Measurements from ENCODE around the gene SPPL2B. TPM values are rescaled to one million over a fixed set of nuclear protein-coding genes. Genes with fewer than 3 reads are reported as not detected.

Gene SPPL2B
- total and polyA plus RNA-seq, 4 donors: 9.5 to 34.6 (median 21.4) TPM

DNA sequence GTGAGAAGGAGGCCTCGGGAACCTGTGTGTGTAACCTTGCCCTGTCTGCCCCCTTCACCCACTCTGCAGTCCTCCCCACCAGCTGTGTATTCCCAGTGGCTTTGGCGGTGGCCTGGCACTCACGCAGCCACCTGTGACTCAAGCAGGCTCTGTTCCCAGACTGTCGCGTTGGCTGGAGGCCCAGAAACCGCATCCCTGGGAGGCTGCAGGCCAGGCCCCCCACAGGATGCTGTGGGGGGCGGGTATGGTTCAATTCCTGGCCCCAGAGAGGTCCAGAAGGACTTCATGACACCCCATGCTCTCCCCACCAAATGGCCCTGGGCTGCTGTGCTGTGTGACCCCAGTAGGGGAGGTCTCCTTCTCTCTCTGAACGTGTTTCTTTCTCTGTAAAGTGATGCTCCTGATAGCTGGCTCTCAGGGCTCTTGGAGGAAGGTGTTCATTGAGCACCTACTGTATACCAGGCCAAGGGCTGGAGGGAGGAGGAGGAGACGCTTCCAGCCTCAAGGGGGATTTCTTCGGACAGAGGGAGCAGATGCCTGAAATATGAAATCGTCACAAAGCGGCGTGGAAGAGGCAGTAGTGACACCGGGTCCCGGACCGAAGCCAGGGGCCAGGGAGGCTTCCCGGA is 18.6 kb upstream of the SPPL2B start:
- peaks cover 0 to 4% (median 3%) of the 10 kb centered on the region in 4 donors for H3K27me3 ChIP-seq (ENCODE audit: control insufficient read depth in 4 of 4, insufficient read depth in 4 of 4, low read length in 3 of 4)
- DNase-seq (ENCODE audit: low spot score): no peak
- no peak for TF ChIP-seq YY1 (IDR thresholded peaks at IDR 0.05)
- no peak overlapping the region for H3K9ac ChIP-seq (ENCODE audit: low read depth in 1 of 2, low read length in 2 of 2)
- no peaks in the 10 kb centered on the region for H3K9me3 ChIP-seq (ENCODE audit: control insufficient read depth in 4 of 4, low read length in 3 of 4)
- H3K4me1 ChIP-seq (ENCODE audit: control insufficient read depth in 4 of 4, insufficient read depth in 4 of 4, low read length in 3 of 4): peaks cover 0 to 3% (median under 1%) of the 10 kb centered on the region in 4 donors
- WGBS: 55% methylated on average over 17 of the region's 17 CpGs
- H3K36me3 ChIP-seq (ENCODE audit: control insufficient read depth in 4 of 4, insufficient read depth in 3 of 4, low read depth in 1 of 4, low read length in 3 of 4): no peaks in the 10 kb centered on the region
- no peak overlapping the region for H3K27ac ChIP-seq (ENCODE audit: low read depth in 1 of 2, low read length in 2 of 2)
- no peak overlapping the region for H3K4me3 ChIP-seq (ENCODE audit: low read depth in 1 of 3, low read length in 3 of 3)

DNA sequence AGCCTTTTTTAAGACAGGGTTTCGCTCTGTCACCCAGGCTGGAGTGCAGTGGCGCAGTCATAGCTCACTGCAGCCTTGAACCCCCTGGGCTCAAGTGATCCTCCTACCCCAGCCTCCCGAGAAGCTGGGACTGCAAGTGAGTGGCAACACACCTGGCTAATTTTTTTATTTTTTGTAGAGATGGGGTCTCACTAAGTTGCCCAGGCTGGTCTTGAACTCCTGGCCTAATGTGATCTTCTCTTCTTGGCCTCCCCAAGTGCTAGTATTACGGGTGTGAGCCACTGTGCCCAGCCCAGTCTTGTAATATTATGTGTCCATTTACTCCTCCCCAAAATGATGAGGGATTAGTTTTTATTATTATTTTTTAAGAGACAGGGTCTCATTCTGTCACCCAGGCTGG is 17.4 kb upstream of the SPPL2B start:
- H3K4me1 ChIP-seq (ENCODE audit: control insufficient read depth in 4 of 4, insufficient read depth in 4 of 4, low read length in 3 of 4): peaks cover 0 to 8% (median 3%) of the 10 kb centered on the region in 4 donors
- no peak for DNase-seq (ENCODE audit: low spot score)
- no peak overlapping the region for H3K9ac ChIP-seq (ENCODE audit: low read depth in 1 of 2, low read length in 2 of 2)
- 92% methylated on average over 4 of the region's 4 CpGs for WGBS
- H3K27ac ChIP-seq (ENCODE audit: low read depth in 1 of 2, low read length in 2 of 2): no peak overlapping the region
- no peak overlapping the region for H3K4me3 ChIP-seq (ENCODE audit: low read depth in 1 of 3, low read length in 3 of 3)
- TF ChIP-seq ATF3 (IDR thresholded peaks at IDR 0.05) (no peak), ZBTB33 (IDR thresholded peaks at IDR 0.05) (no peak), FOXA2 (IDR thresholded peaks at IDR 0.05) (no peak), JUND (IDR thresholded peaks at IDR 0.05) (no peak), GABPA (IDR thresholded peaks at IDR 0.05 in 1 of 2, conservative IDR thresholded peaks at IDR 0.05 in 1 of 2) (no peak), RAD21 (IDR thresholded peaks at IDR 0.05) (no peak), SP1 (IDR thresholded peaks at IDR 0.05) (no peak), TAF1 (conservative IDR thresholded peaks at IDR 0.05) (no peak)
- peaks cover 0 to 4% (median 3%) of the 10 kb centered on the region in 4 donors for H3K27me3 ChIP-seq (ENCODE audit: control insufficient read depth in 4 of 4, insufficient read depth in 4 of 4, low read length in 3 of 4)
- no peaks in the 10 kb centered on the region for H3K9me3 ChIP-seq (ENCODE audit: control insufficient read depth in 4 of 4, low read length in 3 of 4)
- no peaks in the 10 kb centered on the region for H3K36me3 ChIP-seq (ENCODE audit: control insufficient read depth in 4 of 4, insufficient read depth in 3 of 4, low read depth in 1 of 4, low read length in 3 of 4)

DNA sequence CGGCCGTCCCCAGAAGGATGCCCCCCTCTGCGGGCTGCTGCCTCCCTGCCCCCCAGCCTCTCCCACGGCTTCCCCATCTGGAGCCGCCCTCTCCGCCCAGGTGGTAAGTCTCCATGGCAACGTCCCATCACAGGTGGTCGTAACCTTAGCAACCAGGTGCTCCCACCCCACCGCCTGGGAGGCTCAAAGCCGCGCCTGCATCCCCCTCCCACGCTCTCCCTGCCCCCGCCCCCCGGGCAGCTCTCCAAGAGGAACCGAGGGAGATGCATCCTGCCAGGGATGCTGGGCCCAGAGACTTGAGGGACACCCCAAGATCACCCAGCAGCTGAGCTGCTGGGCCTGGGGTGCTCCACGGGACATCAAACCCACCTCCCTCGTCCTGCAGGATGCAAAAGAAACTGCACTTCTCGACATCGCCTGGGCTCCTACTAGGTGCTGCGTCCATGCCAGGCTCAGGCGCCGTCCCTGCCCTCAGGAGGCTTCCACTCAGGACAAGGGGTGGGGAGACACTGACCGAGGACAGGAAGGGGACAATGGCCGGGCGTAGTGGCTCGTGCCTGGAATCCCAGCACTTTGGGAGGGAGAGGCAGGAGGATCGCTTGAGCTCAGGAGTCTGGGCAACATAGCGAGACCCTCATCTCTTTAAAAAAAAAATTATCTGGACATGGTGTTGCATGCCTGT is 15.5 kb upstream of the SPPL2B start:
- no peak for DNase-seq (ENCODE audit: low spot score)
- TF ChIP-seq FOXA2 (IDR thresholded peaks at IDR 0.05) (no peak), GABPA (IDR thresholded peaks at IDR 0.05 in 1 of 2, conservative IDR thresholded peaks at IDR 0.05 in 1 of 2) (no peak), ATF3 (IDR thresholded peaks at IDR 0.05) (no peak), SP1 (IDR thresholded peaks at IDR 0.05) (no peak), HNF4G (IDR thresholded peaks at IDR 0.05) (no peak), FOXA1 (IDR thresholded peaks at IDR 0.05) (no peak), RXRA (IDR thresholded peaks at IDR 0.05) (no peak), TAF1 (conservative IDR thresholded peaks at IDR 0.05) (no peak), YY1 (IDR thresholded peaks at IDR 0.05) (no peak), NR2F2 (IDR thresholded peaks at IDR 0.05) (no peak), JUND (IDR thresholded peaks at IDR 0.05) (no peak), RAD21 (IDR thresholded peaks at IDR 0.05) (no peak), CTCF (IDR thresholded peaks at IDR 0.05; ENCODE audit: low read depth, low read length, missing input control) (no peak), HNF4A (conservative IDR thresholded peaks at IDR 0.05) (no peak)
- TF ChIP-seq, protein P1, sequence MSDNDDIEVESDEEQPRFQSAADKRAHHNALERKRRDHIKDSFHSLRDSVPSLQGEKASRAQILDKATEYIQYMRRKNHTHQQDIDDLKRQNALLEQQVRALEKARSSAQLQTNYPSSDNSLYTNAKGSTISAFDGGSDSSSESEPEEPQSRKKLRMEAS (IDR thresholded peaks at IDR 0.05): no peak
- TF ChIP-seq, protein P2, sequence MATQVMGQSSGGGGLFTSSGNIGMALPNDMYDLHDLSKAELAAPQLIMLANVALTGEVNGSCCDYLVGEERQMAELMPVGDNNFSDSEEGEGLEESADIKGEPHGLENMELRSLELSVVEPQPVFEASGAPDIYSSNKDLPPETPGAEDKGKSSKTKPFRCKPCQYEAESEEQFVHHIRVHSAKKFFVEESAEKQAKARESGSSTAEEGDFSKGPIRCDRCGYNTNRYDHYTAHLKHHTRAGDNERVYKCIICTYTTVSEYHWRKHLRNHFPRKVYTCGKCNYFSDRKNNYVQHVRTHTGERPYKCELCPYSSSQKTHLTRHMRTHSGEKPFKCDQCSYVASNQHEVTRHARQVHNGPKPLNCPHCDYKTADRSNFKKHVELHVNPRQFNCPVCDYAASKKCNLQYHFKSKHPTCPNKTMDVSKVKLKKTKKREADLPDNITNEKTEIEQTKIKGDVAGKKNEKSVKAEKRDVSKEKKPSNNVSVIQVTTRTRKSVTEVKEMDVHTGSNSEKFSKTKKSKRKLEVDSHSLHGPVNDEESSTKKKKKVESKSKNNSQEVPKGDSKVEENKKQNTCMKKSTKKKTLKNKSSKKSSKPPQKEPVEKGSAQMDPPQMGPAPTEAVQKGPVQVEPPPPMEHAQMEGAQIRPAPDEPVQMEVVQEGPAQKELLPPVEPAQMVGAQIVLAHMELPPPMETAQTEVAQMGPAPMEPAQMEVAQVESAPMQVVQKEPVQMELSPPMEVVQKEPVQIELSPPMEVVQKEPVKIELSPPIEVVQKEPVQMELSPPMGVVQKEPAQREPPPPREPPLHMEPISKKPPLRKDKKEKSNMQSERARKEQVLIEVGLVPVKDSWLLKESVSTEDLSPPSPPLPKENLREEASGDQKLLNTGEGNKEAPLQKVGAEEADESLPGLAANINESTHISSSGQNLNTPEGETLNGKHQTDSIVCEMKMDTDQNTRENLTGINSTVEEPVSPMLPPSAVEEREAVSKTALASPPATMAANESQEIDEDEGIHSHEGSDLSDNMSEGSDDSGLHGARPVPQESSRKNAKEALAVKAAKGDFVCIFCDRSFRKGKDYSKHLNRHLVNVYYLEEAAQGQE (IDR thresholded peaks at IDR 0.05): no peak

More for the DNA sequence above, 15.5 kb upstream of the SPPL2B start:
- H3K9me3 ChIP-seq (ENCODE audit: control insufficient read depth in 4 of 4, low read length in 3 of 4): no peaks in the 10 kb centered on the region
- peaks cover 0 to 4% (median 1%) of the 10 kb centered on the region in 4 donors for H3K27me3 ChIP-seq (ENCODE audit: control insufficient read depth in 4 of 4, insufficient read depth in 4 of 4, low read length in 3 of 4)
- peaks cover 0 to 8% (median 3%) of the 10 kb centered on the region in 4 donors for H3K4me1 ChIP-seq (ENCODE audit: control insufficient read depth in 4 of 4, insufficient read depth in 4 of 4, low read length in 3 of 4)
- H3K36me3 ChIP-seq (ENCODE audit: control insufficient read depth in 4 of 4, insufficient read depth in 3 of 4, low read depth in 1 of 4, low read length in 3 of 4): no peaks in the 10 kb centered on the region
- 38% methylated on average over 28 of the region's 28 CpGs for WGBS
- H3K4me3 ChIP-seq (ENCODE audit: low read depth in 1 of 3, low read length in 3 of 3): no peak overlapping the region
- H3K27ac ChIP-seq (ENCODE audit: low read depth in 1 of 2, low read length in 2 of 2): no peak overlapping the region
- H3K9ac ChIP-seq (ENCODE audit: low read depth in 1 of 2, low read length in 2 of 2): no peak overlapping the region

Measured in liver (tissue), 9 donors.